NCI-H1694 treated with DMSO at 0.1 percent for 48 hours (cell line): Measurements from ENCODE around the gene CERS6.
"Not testable (repeated sequence)": the region's sequence is repeated elsewhere in the genome, so short reads cannot be mapped to it uniquely, and the experiment has no call there.

Source experiments
- DNase-seq: peaks from one replicate; lab custom pipeline; 2025; lab: John Stamatoyannopoulos, UW

Gene CERS6

GRCh38 chr2:168501466-168502065 lies 45.5 kb downstream of the CERS6 start:
- DNase-seq, result no peak

GRCh38 chr2:168502852-168503251 lies 46.8 kb downstream of the CERS6 start:
- DNase-seq, result not testable (repeated sequence)

GRCh38 chr2:168503901-168504300 lies 47.8 kb downstream of the CERS6 start:
- no peak for DNase-seq

GRCh38 chr2:168504323-168504722 lies 48.3 kb downstream of the CERS6 start:
- DNase-seq, result no peak

GRCh38 chr2:168510125-168510756 lies 54.2 kb downstream of the CERS6 start:
- DNase-seq, result no peak

- DNase-seq, result no peak
These were observed 58.6 kb downstream of the CERS6 start for GRCh38 chr2:168514692-168515091.

- no peak for DNase-seq
These were observed 59.4 kb downstream of the CERS6 start for GRCh38 chr2:168515502-168515901.

GRCh38 chr2:168517816-168518215 lies 61.7 kb downstream of the CERS6 start:
- DNase-seq, result no peak

GRCh38 chr2:168518555-168519066 lies 62.5 kb downstream of the CERS6 start:
- DNase-seq, result peak; percentile 16

- DNase-seq, result no peak
These were observed 63.6 kb downstream of the CERS6 start for GRCh38 chr2:168519534-168520308.

- no peak for DNase-seq
These were observed 65.1 kb downstream of the CERS6 start for GRCh38 chr2:168521053-168521741.

GRCh38 chr2:168522446-168522845 lies 66.4 kb downstream of the CERS6 start:
- DNase-seq, result no peak

GRCh38 chr2:168524005-168524404 lies 67.9 kb downstream of the CERS6 start:
- no peak for DNase-seq

- DNase-seq, result no peak
These were observed 68.9 kb downstream of the CERS6 start for GRCh38 chr2:168525020-168525419.

GRCh38 chr2:168525716-168526446 lies 69.8 kb downstream of the CERS6 start:
- DNase-seq, result no peak

- no peak for DNase-seq
These were observed 70.6 kb downstream of the CERS6 start for GRCh38 chr2:168526641-168527040.

- DNase-seq, result no peak
These were observed 71.9 kb downstream of the CERS6 start for GRCh38 chr2:168528016-168528415.

GRCh38 chr2:168528469-168528868 lies 72.4 kb downstream of the CERS6 start:
- DNase-seq, result no peak

- no peak for DNase-seq
These were observed 73.2 kb downstream of the CERS6 start for GRCh38 chr2:168529054-168529833.

GRCh38 chr2:168529900-168530561 lies 74.0 kb downstream of the CERS6 start:
- DNase-seq, result no peak
